GM12878 (cell line): ENCODE measurements around the gene ASCC1.

ENCODE experiments used
- CHD4 ChIP-seq: fragments of 200-600 bp; sonication (generic); IDR thresholded peaks from 2 replicates; pipeline ENCODE4 v1.6.1; 2016; ENCODE audit warnings: mild to moderate bottlenecking
- EP300 ChIP-seq, 2 experiments: fragments of 150-350 bp in 1 of 2; IDR thresholded peaks; 2 replicates each; pipeline ENCODE4 v1.6.1; 2011 to 2012; ENCODE audit warnings: low read depth in 2 of 2, low read length in 2 of 2, borderline replicate concordance in 1 of 2, improper control_type of control experiment in 1 of 2, inconsistent platforms in 1 of 2; ENCODE audit not compliant: control insufficient read depth in 1 of 2
- FOXM1 ChIP-seq: IDR thresholded peaks from 2 replicates; pipeline ENCODE4 v1.6.1; 2012; ENCODE audit warnings: low read depth, mild to moderate bottlenecking, inconsistent platforms, low read length, moderate library complexity
- POLR2A ChIP-seq: IDR thresholded peaks from 2 replicates; pipeline ENCODE4 v1.6.1; 2011; ENCODE audit warnings: low read depth, mild to moderate bottlenecking, low read length
- POLR2AphosphoS5 ChIP-seq: IDR thresholded peaks from 2 replicates; pipeline ENCODE4 v1.6.1; 2011; ENCODE audit warnings: mild to moderate bottlenecking, low read length, inconsistent platforms
- RAD21 ChIP-seq: IDR thresholded peaks from 2 replicates; pipeline ENCODE4 v1.6.1; 2011; ENCODE audit warnings: mild to moderate bottlenecking, low read depth, low read length, moderate library complexity; ENCODE audit not compliant: insufficient read depth
- SKIL ChIP-seq: fragments of 450-650 bp; IDR thresholded peaks from 2 replicates; pipeline ENCODE4 v1.6.1; 2017; ENCODE audit warnings: mild to moderate bottlenecking, low read depth, inconsistent platforms; ENCODE audit not compliant: poor library complexity, severe bottlenecking
- TBL1XR1 ChIP-seq: IDR thresholded peaks from 2 replicates; pipeline ENCODE4 v1.6.1; 2012; ENCODE audit warnings: low read depth, low read length, improper control_type of control experiment
- ZNF384 ChIP-seq: IDR thresholded peaks from 2 replicates; pipeline ENCODE4 v1.6.1; 2012; ENCODE audit warnings: low read depth, mild to moderate bottlenecking, low read length, improper control_type of control experiment, borderline replicate concordance

- TF ChIP-seq TBL1XR1 (no peak), POLR2AphosphoS5 (no peak), POLR2A (no peak), RAD21 (no peak), ZNF384 (no peak), FOXM1 (no peak), SKIL (no peak), CHD4 (no peak), EP300 (IDR thresholded peaks at IDR 0.05; ENCODE audit: borderline replicate concordance in 1 of 2, control insufficient read depth in 1 of 2, low read depth in 2 of 2, low read length in 2 of 2) (no peak)
Observed at GRCh38 chr10:72093450-72093849, 122.6 kb downstream of the ASCC1 start.
